GM19025 (cell line): ENCODE results near the gene NWD2.
"Not testable (repeated sequence)": the region's sequence is repeated elsewhere in the genome, so short reads cannot be mapped to it uniquely, and the experiment has no call there.

Experiments used
- ATAC-seq: cut with Tn5 transposase; IDR thresholded peaks from one replicate; pipeline ENCODE4 v1.9.1; 2021; ENCODE audit warnings: mild to moderate bottlenecking, low read depth, moderate library complexity; ENCODE audit not compliant: unreplicated experiment

Gene NWD2, protein sequence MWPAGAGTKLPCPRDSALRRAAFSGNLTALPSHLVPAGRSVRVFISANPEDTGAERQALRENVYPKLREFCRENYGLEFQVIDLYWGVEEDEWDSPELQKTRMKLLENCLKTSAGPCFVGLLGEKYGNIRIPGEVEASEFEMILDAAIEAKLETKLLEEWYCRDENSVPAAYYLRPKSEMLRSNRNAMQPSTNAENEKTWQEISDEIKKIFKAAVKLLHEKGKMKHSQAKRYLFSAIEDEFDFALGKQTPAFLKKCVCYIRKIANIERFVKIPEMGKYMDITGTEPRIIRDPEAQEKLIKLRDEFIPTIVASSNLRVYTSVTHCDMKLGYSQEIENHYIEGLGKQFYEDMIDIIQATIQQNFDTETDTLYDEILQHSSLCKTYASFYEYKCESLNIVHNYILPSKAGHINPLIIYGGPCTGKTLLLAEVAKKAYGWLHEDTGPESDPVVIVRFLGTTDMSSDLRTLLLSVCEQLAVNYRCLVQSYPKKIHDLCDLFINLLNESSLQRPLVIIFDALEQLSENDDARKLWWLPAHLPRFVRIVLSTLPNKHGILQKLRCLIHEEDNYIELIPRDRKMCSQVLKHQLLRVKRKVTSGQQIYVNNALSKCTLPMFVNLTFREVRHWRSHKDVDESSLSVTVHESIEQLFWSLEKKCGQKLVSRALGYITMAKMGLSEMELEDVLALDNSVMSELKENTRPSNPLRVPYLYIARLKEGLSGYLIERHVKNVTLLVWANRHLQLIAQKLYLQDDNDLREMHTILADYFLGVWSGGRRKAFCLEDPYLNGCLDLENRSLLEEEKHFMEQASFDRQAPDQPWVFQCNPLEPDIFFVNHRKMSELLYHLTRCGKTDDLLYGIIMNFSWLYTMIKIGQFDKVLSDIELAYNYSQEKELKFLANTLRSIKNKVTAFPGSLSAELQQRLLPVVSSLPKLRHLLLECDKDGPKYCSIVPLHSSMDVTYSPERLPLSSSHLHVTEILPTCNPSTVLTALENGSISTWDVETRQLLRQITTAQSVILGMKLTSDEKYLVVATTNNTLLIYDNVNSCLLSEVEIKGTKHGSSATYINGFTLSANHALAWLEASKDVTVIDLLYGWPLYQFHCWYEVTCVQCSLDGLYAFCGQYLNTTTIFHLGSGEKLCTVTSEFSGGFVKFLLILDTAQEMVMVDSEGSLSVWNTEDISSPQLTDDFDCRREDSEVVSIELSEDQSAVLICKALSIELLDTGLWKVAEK (N-terminal part only)

DNA sequence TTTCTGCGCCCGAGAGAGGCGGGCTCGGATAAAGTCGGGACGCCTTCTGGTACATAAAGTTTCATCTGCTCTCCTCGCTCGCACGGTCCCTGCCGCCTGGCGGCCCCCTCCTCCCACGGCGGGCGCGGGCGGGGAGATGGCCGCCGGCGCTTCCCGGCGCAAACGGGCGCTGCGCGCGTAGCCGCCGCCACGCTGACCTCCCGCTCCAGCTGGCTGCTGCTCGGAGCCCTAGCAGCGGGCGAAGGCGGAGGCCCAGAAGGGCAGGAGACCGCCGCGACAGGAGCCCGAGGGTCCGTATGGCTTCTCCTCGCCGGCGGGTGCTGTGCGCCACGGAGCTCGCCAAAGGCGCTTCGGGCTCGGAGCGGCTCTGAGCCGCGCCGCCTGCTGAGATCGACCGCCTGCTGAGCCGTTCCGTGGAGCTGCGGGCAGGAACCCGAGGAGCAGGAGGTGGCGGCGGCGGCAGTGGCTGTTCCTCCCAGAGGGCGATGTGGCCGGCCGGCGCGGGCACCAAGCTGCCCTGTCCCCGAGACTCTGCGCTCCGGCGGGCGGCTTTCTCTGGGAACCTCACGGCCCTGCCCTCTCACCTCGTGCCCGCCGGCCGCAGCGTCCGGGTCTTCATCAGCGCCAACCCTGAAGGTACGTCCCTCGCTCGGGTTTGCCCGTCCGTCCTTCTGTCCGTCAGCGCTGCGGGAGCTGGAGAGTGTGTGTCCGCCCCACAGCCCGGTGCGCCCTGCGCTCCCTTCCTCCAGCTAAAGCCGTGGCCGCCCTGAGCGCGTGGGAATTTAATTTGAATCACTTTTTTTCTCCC, at the start of gene NWD2:
NWD2 (plus strand) TSS at position 161 of the 808 bp plus-strand sequence; CDS start at position 486, 325 bp downstream.
- ATAC-seq: no peak

DNA sequence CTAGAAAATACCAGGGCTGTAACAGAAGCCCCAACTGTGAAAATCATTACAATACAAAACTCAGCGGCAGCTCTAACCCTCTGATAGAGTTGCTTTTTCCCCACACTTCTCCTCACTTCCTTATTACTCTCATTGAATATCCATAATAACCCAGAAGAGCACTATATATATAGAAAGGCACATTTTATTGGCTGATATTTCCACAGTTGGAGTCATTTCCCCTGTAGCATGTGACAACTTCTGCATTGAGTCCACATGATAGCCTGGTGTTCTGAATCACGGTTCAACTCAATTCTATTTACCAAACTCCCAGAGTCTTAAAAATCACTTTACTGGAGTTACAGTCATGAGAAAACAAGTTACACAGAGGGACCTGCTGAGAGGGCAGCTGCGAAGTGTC, 46.6 kb upstream of the NWD2 start:
- no peak for ATAC-seq

DNA sequence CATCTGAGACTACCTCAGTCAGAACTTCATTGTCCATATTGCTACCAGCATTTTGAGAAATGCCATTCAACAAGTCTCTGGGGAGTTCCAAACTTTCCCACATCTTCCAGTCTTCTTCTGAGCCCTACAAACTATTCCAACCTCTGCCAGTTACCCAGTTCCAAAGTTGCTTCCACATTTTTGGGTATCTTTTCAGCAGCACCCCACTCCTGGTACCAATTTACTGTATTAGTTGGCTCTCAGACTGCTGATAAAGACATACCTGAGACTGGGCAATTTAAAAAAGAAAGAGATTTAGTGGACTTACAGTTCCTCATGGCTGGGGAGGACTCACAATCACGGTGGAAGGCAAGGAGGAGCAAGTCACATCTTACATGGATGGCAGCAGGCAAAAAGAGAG, 39.8 kb upstream of the NWD2 start:
- ATAC-seq: not testable (repeated sequence)

DNA sequence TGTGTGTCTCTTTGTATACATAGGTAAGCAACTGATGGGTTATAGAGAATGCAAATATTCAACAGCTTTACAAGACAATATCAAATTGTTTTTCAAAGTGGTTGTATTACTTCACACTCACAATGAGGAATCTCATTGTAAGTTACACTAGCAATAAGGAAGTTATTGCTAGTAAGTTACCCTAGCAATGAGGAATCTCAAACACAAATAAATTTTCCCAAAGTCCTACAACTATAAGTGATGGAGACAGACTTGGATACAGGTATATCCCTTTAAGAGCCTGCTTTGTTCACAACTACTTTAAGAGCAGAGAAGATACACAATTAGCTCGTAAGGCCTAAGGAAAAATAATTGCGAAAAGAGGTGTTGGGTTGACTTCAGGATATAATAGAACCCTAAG, 28.3 kb upstream of the NWD2 start:
- ATAC-seq: no peak

DNA sequence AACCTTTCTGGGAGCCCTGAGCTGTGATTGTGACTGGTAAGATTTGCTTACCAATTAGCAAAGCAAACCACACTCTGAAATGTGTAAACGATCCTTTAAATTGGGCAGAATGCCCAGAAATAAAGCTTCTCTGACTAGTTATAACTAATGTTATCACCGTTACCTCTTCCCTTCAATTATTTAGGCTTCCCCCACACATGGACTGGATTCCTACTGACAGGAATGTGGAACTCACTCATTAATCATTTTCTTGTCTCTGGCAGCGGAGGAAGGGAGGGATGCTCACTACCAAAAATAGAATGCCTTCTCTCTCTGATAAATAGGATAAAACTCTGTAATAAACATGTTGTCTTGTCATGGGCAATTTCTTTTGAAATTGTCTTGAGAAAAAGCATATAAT, 25.3 kb upstream of the NWD2 start:
- no peak for ATAC-seq

DNA sequence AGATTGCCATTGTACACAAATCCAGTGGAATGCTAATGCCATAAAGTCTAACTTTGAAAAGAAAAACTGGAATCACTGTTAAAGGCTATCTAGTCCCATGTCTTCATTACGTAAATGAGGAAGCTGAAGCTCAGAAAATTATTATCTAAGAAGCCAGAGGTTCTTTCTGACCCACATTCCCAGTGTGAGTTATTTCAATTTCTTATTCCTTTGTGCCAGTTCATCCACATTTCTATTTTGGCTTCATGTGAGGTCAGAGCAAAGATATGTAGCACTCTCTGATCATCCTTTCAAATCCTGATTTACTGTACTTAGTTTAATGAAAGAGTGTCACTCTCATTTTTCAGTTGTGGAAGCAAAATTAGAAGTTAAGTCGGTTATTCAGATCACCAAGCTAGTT, 24.6 kb upstream of the NWD2 start:
- ATAC-seq: no peak

DNA sequence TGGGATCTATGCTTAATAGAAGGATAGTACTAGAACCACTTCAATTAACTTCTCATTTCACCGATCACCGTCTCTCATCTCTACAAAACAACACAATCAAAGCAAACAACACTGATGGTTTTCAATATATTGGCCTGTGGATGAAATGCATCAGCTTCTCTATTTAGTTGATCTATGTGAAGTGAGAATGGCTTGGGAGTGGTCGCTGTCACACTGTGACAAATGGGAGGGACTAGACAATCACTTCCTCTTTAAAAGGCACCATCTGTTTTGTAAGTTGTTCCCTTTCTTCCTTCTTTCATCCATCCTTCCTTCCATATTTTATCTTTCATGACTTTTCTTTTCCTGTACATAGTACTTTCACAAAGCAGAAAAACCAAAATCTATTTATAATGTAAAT, 23.9 kb upstream of the NWD2 start:
- no peak for ATAC-seq

DNA sequence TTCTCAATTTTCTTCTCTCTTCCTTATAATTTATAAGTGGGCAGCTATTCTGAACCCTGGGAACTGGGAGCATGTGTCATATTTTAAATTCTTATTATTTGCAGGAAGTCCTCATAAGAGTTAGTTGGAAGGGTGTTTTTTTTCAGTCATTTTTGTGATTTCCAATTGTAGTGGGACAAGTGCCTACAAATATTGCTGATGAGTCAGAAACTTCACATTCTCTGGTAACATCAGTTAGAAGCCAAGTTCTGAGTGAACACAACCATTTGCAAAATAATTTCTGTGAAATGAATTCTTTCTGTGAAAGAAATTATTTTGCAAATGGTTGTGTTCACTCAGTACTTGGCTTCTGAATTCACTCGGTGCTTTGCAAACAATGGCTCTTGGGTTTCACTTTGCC, 20.8 kb upstream of the NWD2 start:
- ATAC-seq: no peak

DNA sequence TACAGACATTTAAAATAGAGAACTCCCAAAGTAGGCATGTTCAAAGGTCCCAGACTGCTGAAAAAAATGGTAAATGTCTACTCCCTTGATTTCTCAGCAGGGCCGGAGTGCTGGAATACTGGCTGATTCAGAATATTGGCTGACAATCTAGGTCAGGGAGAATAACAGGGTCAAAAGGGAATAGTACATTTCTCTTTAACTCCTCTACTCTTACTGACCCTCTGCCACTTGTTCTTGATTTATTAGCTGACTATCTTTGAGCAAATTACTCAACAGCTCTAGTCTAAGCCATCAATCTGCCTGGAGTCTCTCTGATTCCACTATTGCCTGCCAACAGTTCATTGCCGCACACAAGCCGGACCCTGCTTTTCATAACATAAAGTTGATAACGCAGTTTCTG, 19.7 kb upstream of the NWD2 start:
- no peak for ATAC-seq

DNA sequence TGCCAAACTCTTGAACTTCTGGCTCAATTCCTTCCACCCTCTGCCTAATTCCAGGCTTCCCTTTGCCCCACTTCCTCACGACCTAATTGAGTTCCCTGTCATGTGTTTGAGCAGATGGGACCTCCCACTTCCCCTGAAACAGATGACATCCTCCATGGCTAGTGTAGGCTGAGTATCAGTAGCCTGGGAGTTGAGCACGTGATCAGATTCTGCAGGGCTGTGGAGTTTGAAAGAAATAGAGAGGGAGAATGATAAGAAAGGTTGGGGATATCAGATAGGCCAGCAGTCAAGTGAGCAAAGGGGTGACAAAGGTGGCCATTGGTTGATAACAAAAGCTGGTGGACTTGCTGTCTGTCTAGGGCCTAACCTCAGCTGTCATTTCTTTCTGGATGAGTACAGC, 18.8 kb upstream of the NWD2 start:
- ATAC-seq: no peak

DNA sequence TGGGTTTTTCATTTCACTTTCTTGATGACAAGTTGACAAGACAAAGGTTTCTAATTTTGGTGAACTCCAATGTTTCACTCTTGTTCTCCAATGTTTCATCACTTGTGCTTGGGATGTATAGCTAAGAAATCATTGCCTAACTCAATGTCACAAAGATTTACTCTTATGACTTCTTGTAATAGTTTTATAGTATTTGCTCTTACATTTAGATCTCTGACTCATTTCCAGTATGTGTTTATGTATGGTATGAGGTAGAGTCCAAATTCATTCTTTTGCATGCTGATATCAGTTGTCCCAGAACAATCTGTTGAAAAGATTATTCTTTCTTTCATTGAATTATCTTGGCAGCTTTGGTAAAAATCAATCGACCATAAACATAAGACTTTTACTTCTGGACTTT, 12.2 kb upstream of the NWD2 start:
- ATAC-seq: no peak

DNA sequence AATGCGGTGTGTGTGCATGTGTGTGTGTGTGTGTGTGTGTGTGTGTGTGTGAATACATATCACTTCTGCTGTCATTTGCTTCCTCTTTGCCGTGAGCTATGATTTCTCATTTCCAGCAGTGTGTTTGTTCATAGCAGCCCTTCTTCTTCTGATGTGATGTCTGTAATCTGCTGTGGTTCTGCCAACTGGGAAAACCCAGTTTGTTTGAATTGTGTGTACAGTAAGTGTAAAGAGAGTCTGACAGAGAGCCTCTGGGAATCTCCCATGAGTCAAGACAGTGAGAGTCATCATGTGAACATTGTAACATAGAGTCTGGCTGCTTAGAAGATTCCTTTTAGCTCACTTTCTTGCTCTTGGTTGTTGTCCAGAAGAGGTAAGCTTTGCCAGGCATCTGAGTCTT, 8.4 kb upstream of the NWD2 start:
- ATAC-seq: no peak

DNA sequence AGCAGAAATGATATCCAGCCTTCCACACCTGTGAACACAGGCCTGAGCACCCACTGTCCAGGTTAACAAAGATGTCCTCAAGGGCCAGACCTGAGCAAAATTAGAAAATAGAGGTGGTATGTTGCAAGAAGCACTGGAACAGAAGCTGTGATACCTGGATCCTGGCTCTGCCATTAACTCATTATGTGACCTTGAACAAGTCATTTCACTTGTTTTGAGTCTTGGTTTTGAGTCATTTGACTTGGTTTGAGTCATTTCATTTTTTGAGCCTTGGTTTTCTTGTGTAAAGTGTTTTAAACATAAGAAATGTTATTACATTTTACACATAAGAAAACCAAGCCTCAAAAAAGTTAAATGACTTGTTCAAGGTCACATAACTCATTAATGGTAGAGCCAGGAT, 2.9 kb upstream of the NWD2 start:
- ATAC-seq: no peak

DNA sequence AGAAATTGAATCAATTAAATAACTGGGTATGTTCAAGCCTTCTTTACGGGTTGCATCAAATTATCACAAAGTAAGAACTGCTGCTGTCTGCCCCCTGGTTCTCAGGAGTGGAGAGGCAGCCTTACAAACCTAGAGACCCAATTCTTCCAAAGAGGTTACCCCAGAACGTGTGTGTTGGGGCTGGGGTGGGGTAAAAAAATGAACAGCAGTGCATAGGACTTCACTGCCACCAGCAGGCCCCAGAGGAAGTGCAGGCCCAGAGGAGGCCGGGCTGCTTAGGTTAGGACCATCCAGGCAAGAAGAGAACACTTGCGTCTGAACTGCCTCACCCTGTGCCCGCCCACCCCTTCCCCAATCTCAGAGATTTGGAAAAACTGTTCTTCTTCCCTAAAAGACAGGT, 1.5 kb upstream of the NWD2 start:
- no peak for ATAC-seq

DNA sequence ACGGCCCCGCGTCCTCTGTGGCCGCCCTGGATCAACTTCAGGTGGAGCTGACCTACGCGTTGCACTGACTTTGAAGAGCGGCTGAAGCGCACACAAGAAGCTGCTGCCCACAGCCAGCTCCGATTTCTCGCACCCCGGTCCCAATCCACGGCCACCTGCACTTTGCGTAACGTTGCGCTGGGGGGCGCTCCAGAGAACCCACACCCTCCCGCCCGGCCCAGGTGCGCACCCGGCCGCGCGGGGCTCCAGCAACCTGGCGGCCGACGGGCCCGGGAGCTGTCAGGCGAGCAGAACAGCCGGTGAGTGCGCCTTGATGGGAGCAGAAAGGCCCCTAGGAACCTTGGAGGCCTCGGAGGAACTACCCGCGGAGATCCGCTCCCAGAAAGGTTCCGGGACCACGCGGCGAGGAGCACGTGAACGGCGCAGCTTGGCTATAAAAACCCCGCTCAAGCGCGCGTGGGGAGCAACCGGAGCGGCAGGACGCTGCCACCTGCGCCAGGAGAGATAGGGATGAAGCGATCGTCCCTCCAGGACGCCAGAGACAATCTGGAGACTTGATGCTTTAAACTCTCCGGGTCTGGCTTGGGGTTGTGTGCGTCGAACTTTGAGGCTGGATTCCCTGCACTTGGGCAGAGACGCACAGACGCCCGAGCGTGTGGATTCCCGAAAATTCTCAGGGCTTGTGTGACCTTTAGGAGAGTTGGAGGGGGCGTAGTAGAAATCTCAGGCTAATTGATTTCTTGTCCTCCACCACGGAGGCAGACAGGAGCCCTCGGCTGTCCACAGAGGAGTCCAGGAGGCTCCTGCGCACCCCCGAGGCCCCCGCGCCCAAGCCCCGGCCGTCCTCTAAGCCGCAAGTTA, 591 bp upstream of the NWD2 start:
- ATAC-seq: no peak

DNA sequence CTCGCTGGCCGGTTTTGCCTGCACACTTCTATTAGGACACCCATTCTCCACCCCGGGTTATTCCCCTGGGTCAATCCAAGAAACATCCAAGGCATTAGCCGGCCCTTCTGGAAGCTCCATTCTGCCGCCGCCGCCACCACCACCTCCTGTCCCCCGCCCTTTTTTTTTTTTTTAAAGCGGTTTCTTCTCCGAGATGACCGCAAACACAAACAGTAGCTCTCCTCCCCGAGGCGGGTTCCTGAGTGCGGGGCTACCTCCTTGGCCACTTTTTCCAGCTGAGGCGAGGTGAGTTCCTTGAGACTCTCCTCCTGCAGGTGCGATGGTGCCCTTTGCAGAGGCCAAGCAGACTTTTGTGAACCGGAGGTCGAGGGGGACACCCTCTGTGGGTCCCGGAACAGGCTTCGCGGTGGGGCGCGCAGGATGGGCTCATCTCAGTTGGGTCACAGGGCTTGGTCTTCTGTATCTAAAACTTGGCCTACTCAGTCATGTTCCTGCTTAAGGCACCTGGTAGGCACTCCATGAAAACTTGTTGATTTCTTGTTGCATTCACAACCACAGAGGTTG, 930 bp downstream of the NWD2 start:
- no peak for ATAC-seq

DNA sequence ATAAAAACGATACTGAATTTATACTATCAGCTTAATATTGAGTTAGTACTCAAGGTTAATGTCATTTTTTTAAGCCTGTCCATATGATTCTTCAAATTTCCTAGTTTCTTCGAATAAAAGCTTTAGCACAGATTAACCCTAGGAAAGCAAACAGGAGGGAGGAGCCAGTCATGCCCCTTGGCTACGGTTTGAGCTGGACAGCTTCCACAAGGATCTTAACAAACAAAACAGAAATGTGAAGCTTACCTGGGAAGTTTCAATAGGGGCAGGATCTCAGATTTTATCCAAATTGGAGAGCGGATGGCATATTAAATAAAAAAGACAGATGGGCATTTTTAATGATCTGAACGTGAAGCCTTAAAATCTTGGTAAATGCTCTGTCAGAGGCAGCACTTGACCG, 2.3 kb downstream of the NWD2 start:
- no peak for ATAC-seq

DNA sequence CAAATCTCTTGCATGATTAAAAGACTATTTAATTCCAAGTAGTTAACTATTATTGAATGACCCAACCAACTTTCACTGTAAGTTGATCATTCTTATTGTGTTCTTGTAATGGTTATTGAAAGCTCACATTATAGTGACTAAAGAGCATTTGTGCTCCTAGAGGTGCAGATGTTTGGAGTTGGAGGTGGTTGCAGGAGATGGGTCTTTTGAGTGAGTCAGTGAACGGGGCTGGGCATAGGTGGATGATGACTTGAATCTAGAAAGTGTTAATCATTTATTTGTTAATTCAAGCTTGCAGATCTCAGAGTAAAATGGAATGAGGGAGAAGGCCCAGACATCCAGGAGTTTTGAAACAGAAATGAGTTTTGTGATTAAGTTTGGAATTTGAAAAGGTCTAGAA, 13.7 kb downstream of the NWD2 start:
- no peak for ATAC-seq

DNA sequence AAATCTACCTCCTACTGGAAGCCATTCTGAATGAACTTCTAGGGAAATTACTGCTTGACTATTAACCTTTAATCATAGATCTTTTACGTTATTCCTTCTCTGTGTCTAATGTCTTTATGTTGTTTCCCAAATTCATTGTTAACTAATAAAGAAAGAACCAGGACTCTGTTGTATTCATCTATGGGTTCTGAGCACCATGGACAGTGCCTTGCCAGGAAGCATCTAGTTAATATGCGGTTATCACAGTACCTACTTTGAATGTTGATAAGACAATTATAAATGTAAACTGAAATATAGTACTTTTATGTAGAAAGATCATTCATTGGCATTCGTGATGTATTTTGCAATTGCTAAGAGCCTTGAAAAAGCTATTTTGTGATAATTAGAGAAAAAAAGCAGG, 23.8 kb downstream of the NWD2 start:
- ATAC-seq: no peak
